Stimulated activated effector memory CD8-positive, alpha-beta T cell treated with anti-CD3 and anti-CD28 coated beads, Interleukin-12 subunit alpha, Interleukin-12 subunit beta, amount 100 ng/mL, for 72 hours (primary cell): ENCODE results near the gene SMPD4.
"Not testable (repeated sequence)": the region's sequence is repeated elsewhere in the genome, so short reads cannot be mapped to it uniquely, and the experiment has no call there.

Source experiments
- ATAC-seq: fragments of 150-1000 bp; cut with Tn5 transposase; 2 replicates; pipeline ENCODE4 v1.10.0; 2021
- DNase-seq, 2 donors: peaks; one replicate each; pipeline ENCODE4 v3.0.0; 2021 to 2022; ENCODE audit warnings: low spot score in 2 of 2
- H3K27ac Mint-ChIP-seq: one replicate; pipeline ENCODE4 v1.8.0; 2022; ENCODE audit warnings: mild to moderate bottlenecking, mixed read lengths
- H3K36me3 Mint-ChIP-seq: one replicate; pipeline ENCODE4 v1.8.0; 2022; ENCODE audit warnings: mild to moderate bottlenecking, mixed read lengths
- H3K4me1 Mint-ChIP-seq: one replicate; pipeline ENCODE4 v1.8.0; 2022; ENCODE audit warnings: mixed read lengths
- H3K4me3 Mint-ChIP-seq: one replicate; pipeline ENCODE4 v1.8.0; 2022; ENCODE audit warnings: mild to moderate bottlenecking, mixed read lengths
- H3K9me3 Mint-ChIP-seq: one replicate; pipeline ENCODE4 v1.8.0; 2022; ENCODE audit warnings: mixed read lengths

SMPD4 gene

DNA sequence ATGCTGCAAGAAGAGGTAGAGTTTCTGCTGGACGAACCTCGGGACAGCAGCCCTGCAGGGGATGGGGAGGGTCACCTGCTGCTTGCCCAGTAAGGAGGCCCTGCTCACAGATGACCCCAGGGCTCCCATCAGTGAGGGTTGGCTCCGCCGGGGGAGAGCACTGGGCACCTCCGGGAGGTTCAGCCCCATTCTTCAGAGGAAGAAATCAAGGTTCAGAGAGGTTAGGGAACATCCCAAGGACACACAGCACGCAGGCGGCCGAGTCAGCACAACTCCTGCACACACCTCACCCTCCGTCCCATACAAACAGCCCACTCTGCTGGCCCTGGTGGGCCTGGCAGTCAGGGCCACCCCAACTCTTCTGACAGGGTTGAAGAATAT is 24.8 kb downstream of the SMPD4 start:
- no peak for DNase-seq
- no peak overlapping the region for H3K27ac Mint-ChIP-seq
- peaks cover 22% of the 10 kb centered on the region for H3K4me1 Mint-ChIP-seq
- no peak overlapping the region for H3K4me3 Mint-ChIP-seq
- H3K9me3 Mint-ChIP-seq, result no peaks in the 10 kb centered on the region
- peaks cover 54% of the 10 kb centered on the region for H3K36me3 Mint-ChIP-seq
- ATAC-seq, result no peak

GRCh38 chr2:130155956-130156623 is 25.3 kb downstream of the SMPD4 start:
- not testable (repeated sequence) for H3K9me3 Mint-ChIP-seq, ATAC-seq, H3K27ac Mint-ChIP-seq, DNase-seq, H3K4me3 Mint-ChIP-seq
- Mint-ChIP-seq H3K36me3 (peaks cover 54% of the 10 kb centered on the region), H3K4me1 (peaks cover 22% of the 10 kb centered on the region)

GRCh38 chr2:130154773-130155765 is 26.3 kb downstream of the SMPD4 start:
- peaks cover 18% of the 10 kb centered on the region for H3K4me1 Mint-ChIP-seq
- no peak for ATAC-seq
- H3K9me3 Mint-ChIP-seq, result no peaks in the 10 kb centered on the region
- H3K27ac Mint-ChIP-seq, result peak overlapping the region; percentile 80
- H3K36me3 Mint-ChIP-seq, result peaks cover 60% of the 10 kb centered on the region
- no peak overlapping the region for H3K4me3 Mint-ChIP-seq
- DNase-seq, result no peak

- ATAC-seq, H3K27ac Mint-ChIP-seq, H3K4me3 Mint-ChIP-seq, H3K9me3 Mint-ChIP-seq, DNase-seq: not testable (repeated sequence)
- Mint-ChIP-seq H3K4me1 (peaks cover 14% of the 10 kb centered on the region), H3K36me3 (peaks cover 55% of the 10 kb centered on the region)
Measured at GRCh38 chr2:130154423-130154770, 27.0 kb downstream of the SMPD4 start.

- H3K27ac Mint-ChIP-seq, DNase-seq, H3K9me3 Mint-ChIP-seq, H3K4me3 Mint-ChIP-seq, ATAC-seq: not testable (repeated sequence)
- peaks cover 51% of the 10 kb centered on the region for H3K36me3 Mint-ChIP-seq
- peaks cover 14% of the 10 kb centered on the region for H3K4me1 Mint-ChIP-seq
Measured at GRCh38 chr2:130153721-130154422, 27.5 kb downstream of the SMPD4 start.

DNA sequence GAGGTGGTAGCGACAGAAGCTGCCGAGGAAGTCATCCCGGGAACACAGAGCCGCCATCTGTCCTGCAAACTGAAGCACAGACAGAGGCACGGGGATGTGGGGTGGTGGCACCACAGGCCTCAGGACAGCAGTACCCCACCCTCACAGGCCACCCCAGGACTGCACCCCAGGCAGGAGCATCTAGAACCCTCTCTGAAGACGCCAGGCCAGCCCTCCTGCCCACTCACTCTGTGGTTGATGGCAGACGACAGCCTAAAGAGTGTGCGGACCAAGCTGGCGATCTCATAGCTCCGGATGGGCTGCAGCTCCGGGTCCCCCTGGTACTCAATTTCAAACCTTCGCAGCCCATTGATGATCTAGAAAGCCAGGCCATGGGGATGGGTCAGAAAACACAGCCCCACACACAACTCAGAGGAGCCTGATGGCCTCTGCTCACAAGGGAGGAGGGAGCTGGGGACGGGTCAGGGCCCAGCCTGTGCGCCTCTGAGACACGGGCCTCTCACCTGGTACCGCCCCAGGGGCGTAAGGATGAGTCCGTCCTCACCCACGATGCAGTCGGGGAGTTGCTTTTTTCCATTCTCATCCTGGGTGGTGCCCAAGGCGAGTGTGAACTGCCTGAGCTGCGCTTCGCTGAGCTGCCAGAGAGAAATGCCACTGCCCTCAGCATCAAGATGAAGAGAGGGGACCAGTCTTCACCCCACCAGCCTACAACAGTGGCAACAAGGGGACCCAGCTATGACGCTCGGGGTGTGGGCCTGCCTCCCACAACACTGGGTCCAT is 28.4 kb downstream of the SMPD4 start:
- no peak for DNase-seq
- peaks cover 6% of the 10 kb centered on the region for H3K4me1 Mint-ChIP-seq
- H3K9me3 Mint-ChIP-seq, result no peaks in the 10 kb centered on the region
- ATAC-seq, result no peak
- H3K27ac Mint-ChIP-seq, result no peak overlapping the region
- H3K36me3 Mint-ChIP-seq, result peaks cover 42% of the 10 kb centered on the region
- H3K4me3 Mint-ChIP-seq, result no peak overlapping the region

- ATAC-seq, H3K4me3 Mint-ChIP-seq, H3K27ac Mint-ChIP-seq, H3K9me3 Mint-ChIP-seq, H3K4me1 Mint-ChIP-seq, DNase-seq: not testable (repeated sequence)
- peaks cover 39% of the 10 kb centered on the region for H3K36me3 Mint-ChIP-seq
Measured at GRCh38 chr2:130152136-130152815, 29.1 kb downstream of the SMPD4 start.

GRCh38 chr2:130151145-130151512 is 30.3 kb downstream of the SMPD4 start:
- H3K36me3 Mint-ChIP-seq, result peaks cover 39% of the 10 kb centered on the region
- H3K4me3 Mint-ChIP-seq, ATAC-seq, H3K4me1 Mint-ChIP-seq, DNase-seq, H3K27ac Mint-ChIP-seq, H3K9me3 Mint-ChIP-seq: not testable (repeated sequence)

DNA sequence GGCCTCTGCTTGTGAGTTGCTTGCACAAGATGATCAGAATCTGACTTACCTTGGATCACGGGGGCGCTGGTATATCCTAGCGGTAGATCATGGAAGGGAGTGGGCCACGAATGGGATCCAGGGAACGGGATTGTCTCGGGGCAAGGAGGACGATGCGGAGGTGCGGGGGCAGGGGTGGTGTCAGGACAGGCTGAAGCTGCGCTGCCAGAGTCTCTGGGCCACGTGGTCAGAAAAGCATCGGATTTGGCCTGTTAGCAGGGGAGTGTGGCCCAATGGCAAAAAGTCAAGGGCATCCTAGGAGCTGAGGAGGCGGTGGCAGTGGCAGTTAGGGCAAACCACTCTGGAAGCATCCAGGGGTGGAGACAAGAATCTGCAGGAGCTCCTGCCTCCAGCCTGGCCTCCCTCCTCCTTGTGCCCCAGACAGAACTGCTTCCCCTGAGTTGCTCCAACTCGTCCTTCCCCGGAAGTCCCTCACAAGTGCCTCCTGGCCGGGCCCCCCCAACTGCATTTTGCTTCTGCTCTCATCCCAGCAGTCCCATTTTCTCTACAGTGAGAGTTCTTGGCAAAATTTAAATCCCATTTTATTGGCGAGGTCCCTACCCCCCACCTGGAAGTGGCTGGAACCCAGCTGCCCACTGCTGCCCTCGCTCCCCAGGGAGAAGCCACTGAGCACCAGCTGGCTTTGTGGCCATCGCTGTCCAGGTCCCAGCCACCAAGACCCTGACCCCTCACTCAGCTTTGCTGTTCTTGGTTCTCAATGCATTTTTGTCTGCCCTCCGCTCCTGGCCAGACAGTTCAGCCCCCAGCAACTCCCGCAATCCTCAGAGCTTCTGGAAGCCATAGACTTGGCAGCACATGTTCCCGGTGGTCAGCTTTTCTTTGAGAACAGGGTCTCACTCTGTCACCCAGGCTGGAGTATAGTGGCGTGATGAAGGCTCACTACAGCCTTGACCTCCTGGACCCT is 30.9 kb downstream of the SMPD4 start:
- Mint-ChIP-seq H3K27ac (no peak overlapping the region), H3K4me3 (no peak overlapping the region), H3K36me3 (peaks cover 39% of the 10 kb centered on the region), H3K4me1 (no peaks in the 10 kb centered on the region), H3K9me3 (no peaks in the 10 kb centered on the region)
- ATAC-seq (peak; percentile 4), DNase-seq (no peak)

DNA sequence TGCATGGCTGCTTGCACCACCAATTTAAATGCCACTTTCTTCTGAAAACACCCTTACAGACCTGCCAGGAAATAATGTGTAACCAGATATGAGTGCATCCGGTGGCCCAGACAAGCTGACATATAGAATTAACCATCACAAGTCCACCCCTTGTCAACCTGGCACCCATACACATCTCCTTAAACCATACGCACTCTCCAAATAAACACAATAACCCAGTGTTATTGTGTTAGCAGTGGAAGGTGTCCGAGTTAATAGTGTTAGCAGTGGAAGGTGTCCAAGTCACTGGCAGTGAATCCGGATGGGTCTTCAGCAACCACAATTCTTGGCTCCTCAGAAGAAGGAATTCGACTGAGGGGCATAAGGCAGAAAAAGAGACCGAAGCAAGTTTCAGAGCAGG is 32.9 kb downstream of the SMPD4 start:
- not testable (repeated sequence) for H3K9me3 Mint-ChIP-seq, DNase-seq, H3K27ac Mint-ChIP-seq, H3K4me3 Mint-ChIP-seq, H3K4me1 Mint-ChIP-seq, ATAC-seq
- H3K36me3 Mint-ChIP-seq, result peaks cover 21% of the 10 kb centered on the region

GRCh38 chr2:130145006-130145414 is 36.4 kb downstream of the SMPD4 start, which contains the start of gene CCDC74B:
TSS of gene CCDC74B (minus strand) at chr2:130145112. CDS start at chr2:130144996, 116 bp downstream.
- not testable (repeated sequence) for H3K4me1 Mint-ChIP-seq, H3K9me3 Mint-ChIP-seq, H3K36me3 Mint-ChIP-seq, H3K27ac Mint-ChIP-seq
- DNase-seq, result peak; percentile 51 to 68
- peak; percentile 89 for ATAC-seq
- peak within 1 kb of the TSS; percentile 74 for H3K4me3 Mint-ChIP-seq

- DNase-seq, result peak in 1 of 2 donors; percentile 52
- not testable (repeated sequence) for H3K4me1 Mint-ChIP-seq, H3K36me3 Mint-ChIP-seq, H3K9me3 Mint-ChIP-seq
- Mint-ChIP-seq H3K27ac (peak overlapping the region; percentile 8), H3K4me3 (peak overlapping the region; percentile 74)
- ATAC-seq, result peak; percentile 51
Measured at GRCh38 chr2:130143266-130144039, 37.9 kb downstream of the SMPD4 start.
